NCI-H1436 (cell line): Measurements from ENCODE around the gene RHOT1.
"Not testable (repeated sequence)": the region's sequence is repeated elsewhere in the genome, so short reads cannot be mapped to it uniquely, and the experiment has no call there.

Experiments used
- DNase-seq: peaks from one replicate; lab custom pipeline; 2025; lab: John Stamatoyannopoulos, UW

The RHOT1 gene

GRCh38 chr17:32124985-32125847 lies 17.1 kb upstream of the RHOT1 start:
- no peak for DNase-seq

GRCh38 chr17:32125848-32126153 lies 16.5 kb upstream of the RHOT1 start:
- no peak for DNase-seq

GRCh38 chr17:32126325-32126724 lies 16.0 kb upstream of the RHOT1 start:
- no peak for DNase-seq

GRCh38 chr17:32126746-32127145 lies 15.6 kb upstream of the RHOT1 start:
- DNase-seq = no peak

GRCh38 chr17:32127158-32127897 lies 15.0 kb upstream of the RHOT1 start:
- peak; percentile 68 for DNase-seq

GRCh38 chr17:32128470-32128869 lies 13.8 kb upstream of the RHOT1 start:
- not testable (repeated sequence) for DNase-seq

GRCh38 chr17:32135497-32136117 lies 6.7 kb upstream of the RHOT1 start:
- not testable (repeated sequence) for DNase-seq

GRCh38 chr17:32136856-32137255 lies 5.4 kb upstream of the RHOT1 start:
- no peak for DNase-seq

- DNase-seq = not testable (repeated sequence)
Observed at GRCh38 chr17:32139504-32139903, 2.8 kb upstream of the RHOT1 start.

- DNase-seq = peak; percentile 86
Observed at GRCh38 chr17:32141258-32141657, 1.0 kb upstream of the RHOT1 start.

GRCh38 chr17:32141679-32142037 lies 644 bp upstream of the RHOT1 start:
- DNase-seq = no peak

- DNase-seq = no peak
Observed at GRCh38 chr17:32142857-32143526, 690 bp downstream of the RHOT1 start.

- DNase-seq = no peak
Observed at GRCh38 chr17:32143527-32143870, 1.2 kb downstream of the RHOT1 start.

- DNase-seq = not testable (repeated sequence)
Observed at GRCh38 chr17:32144442-32144841, 2.1 kb downstream of the RHOT1 start.

GRCh38 chr17:32148351-32148750 lies 6.0 kb downstream of the RHOT1 start:
- DNase-seq = no peak

- DNase-seq = no peak
Observed at GRCh38 chr17:32150358-32150757, 8.1 kb downstream of the RHOT1 start.

- no peak for DNase-seq
Observed at GRCh38 chr17:32152130-32152529, 9.8 kb downstream of the RHOT1 start.

- no peak for DNase-seq
Observed at GRCh38 chr17:32155896-32156295, 13.6 kb downstream of the RHOT1 start.

GRCh38 chr17:32156656-32157055 lies 14.4 kb downstream of the RHOT1 start:
- no peak for DNase-seq

GRCh38 chr17:32157225-32157624 lies 14.9 kb downstream of the RHOT1 start:
- no peak for DNase-seq

GRCh38 chr17:32158870-32159585 lies 16.7 kb downstream of the RHOT1 start:
- DNase-seq = no peak
